B cell (primary cell): ENCODE results near the gene LEPR.

Experiments
- CTCF ChIP-seq: fragments of 200-600 bp; IDR thresholded peaks from one replicate; pipeline ENCODE4 v1.8.0; 2022; ENCODE audit warnings: antibody characterized with exemption, mild to moderate bottlenecking
- EZH2 ChIP-seq: IDR thresholded peaks from 2 replicates; pipeline ENCODE4 v1.6.1; 2012; ENCODE audit warnings: borderline replicate concordance, low read depth, mild to moderate bottlenecking, moderate library complexity, low read length; ENCODE audit not compliant: insufficient read depth, poor library complexity, severe bottlenecking

GRCh38 chr1:65425697-65426096 lies 5.2 kb downstream of the LEPR start:
- TF ChIP-seq CTCF (no peak), EZH2 (no peak)
